ENCODE results near the gene MOCS2. TPM values are rescaled to one million over a fixed set of nuclear protein-coding genes. Genes with fewer than 3 reads are reported as not detected.

MOCS2 gene
- total RNA-seq, 1 experiment from 2014 or later = 14.4 TPM

GRCh38 chr5:53116597-53116996 is 7.0 kb upstream of the MOCS2 start:
- POLR2A ChIA-PET = no interaction called here
- ATAC-seq = no peak

GRCh38 chr5:53114988-53115387 is 5.4 kb upstream of the MOCS2 start:
- CTCF ChIA-PET = interaction anchor here (0.6 to 2.4 kb wide), 10 partner anchors 9 to 327 kb away, joined by 3 to 33 read pairs (median 3); partner anchors contain the start of genes ITGA1 and PELO
- Mint-ChIP-seq H3K27me3 (ENCODE audit: low read depth) (no peaks in the 10 kb centered on the region; the same call in 1 of the 2 replicates), H3K9me3 (peaks cover 7% of the 10 kb centered on the region), H3K4me3 (no peak overlapping the region), H3K4me1 (peaks cover 18% of the 10 kb centered on the region), H3K27ac (no peak overlapping the region), H3K36me3 (no peaks in the 10 kb centered on the region)
- POLR2A ChIA-PET = no interaction called here
- DNase-seq (ENCODE audit: low spot score) = no peak
- ATAC-seq = no peak
- TF ChIP-seq ZNF121 (CRISPR knock-in tag; IDR thresholded peaks at IDR 0.05) (no peak), HMGXB4 (CRISPR knock-in tag; IDR thresholded peaks at IDR 0.05) (no peak), MAX (CRISPR knock-in tag; IDR thresholded peaks at IDR 0.05) (no peak), CREB1 (CRISPR knock-in tag; IDR thresholded peaks at IDR 0.05) (no peak), FOXP1 (CRISPR knock-in tag; IDR thresholded peaks at IDR 0.05; ENCODE audit: borderline replicate concordance) (no peak), ZNF416 (CRISPR knock-in tag; IDR thresholded peaks at IDR 0.05) (no peak), USF2 (CRISPR knock-in tag; IDR thresholded peaks at IDR 0.05) (no peak), ZNF138 (CRISPR knock-in tag; conservative IDR thresholded peaks at IDR 0.05) (no peak), JAZF1 (CRISPR knock-in tag; IDR thresholded peaks at IDR 0.05) (no peak), NFATC4 (CRISPR knock-in tag; IDR thresholded peaks at IDR 0.05) (no peak), ZSCAN18 (CRISPR knock-in tag; IDR thresholded peaks at IDR 0.05) (no peak)

More at GRCh38 chr5:53116597-53116996, 7.0 kb upstream of the MOCS2 start:
- Mint-ChIP-seq H3K4me3 (no peak overlapping the region), H3K27me3 (ENCODE audit: low read depth) (no peaks in the 10 kb centered on the region; the same call in 1 of the 2 replicates), H3K27ac (no peak overlapping the region), H3K9me3 (peaks cover 7% of the 10 kb centered on the region), H3K36me3 (no peaks in the 10 kb centered on the region), H3K4me1 (peaks cover 8% of the 10 kb centered on the region)
- no peak for DNase-seq (ENCODE audit: low spot score)
- TF ChIP-seq RORB (CRISPR knock-in tag; IDR thresholded peaks at IDR 0.05) (no peak), NR1H2 (CRISPR knock-in tag; IDR thresholded peaks at IDR 0.05) (no peak), TEAD4 (CRISPR knock-in tag; IDR thresholded peaks at IDR 0.05) (no peak), NFE2L1 (CRISPR knock-in tag; IDR thresholded peaks at IDR 0.05) (no peak), SMAD3 (CRISPR knock-in tag; IDR thresholded peaks at IDR 0.05; ENCODE audit: borderline replicate concordance) (no peak), E2F4 (CRISPR knock-in tag; IDR thresholded peaks at IDR 0.05; ENCODE audit: borderline replicate concordance, low read depth) (no peak)
- CTCF ChIA-PET = no interaction called here

- POLR2A ChIA-PET = no interaction called here
- no peaks in the 10 kb centered on the region for H3K36me3 Mint-ChIP-seq
- peaks cover 20% of the 10 kb centered on the region for H3K4me1 Mint-ChIP-seq
- DNase-seq (ENCODE audit: low spot score) = no peak
- H3K27me3 Mint-ChIP-seq (ENCODE audit: low read depth) = peaks cover 3% of the 10 kb centered on the region
- no peak for ATAC-seq
- peaks cover 7% of the 10 kb centered on the region for H3K9me3 Mint-ChIP-seq
- no peak overlapping the region for H3K4me3 Mint-ChIP-seq
- CTCF ChIA-PET = interaction anchor here (2.4 kb wide), 1 partner anchor 165 kb away, joined by 33 read pairs; no protein-coding TSS in a partner anchor
- H3K27ac Mint-ChIP-seq = no peak overlapping the region
- TF ChIP-seq E2F4 (CRISPR knock-in tag; IDR thresholded peaks at IDR 0.05; ENCODE audit: borderline replicate concordance, low read depth) = no peak
- TF ChIP-seq GTF2I (CRISPR knock-in tag; conservative IDR thresholded peaks at IDR 0.05) = no peak
- no peak for TF ChIP-seq FOXJ3 (CRISPR knock-in tag; IDR thresholded peaks at IDR 0.05; ENCODE audit: borderline replicate concordance)
- TF ChIP-seq ZBTB43 (CRISPR knock-in tag; IDR thresholded peaks at IDR 0.05) = no peak
- TF ChIP-seq TEAD4 (CRISPR knock-in tag; IDR thresholded peaks at IDR 0.05) = no peak
- TF ChIP-seq ARID4B (CRISPR knock-in tag; IDR thresholded peaks at IDR 0.05; ENCODE audit: borderline replicate concordance) = no peak
Measured at GRCh38 chr5:53113947-53114346, 4.4 kb upstream of the MOCS2 start.

All from WTC11 (cell line).